ENCODE results near the gene STK11. TPM values are rescaled to one million over a fixed set of nuclear protein-coding genes. Genes with fewer than 3 reads are reported as not detected.
A peak's percentile ranks its signal among the peaks of the same experiment; 100 is the strongest.

STK11 gene
- total RNA-seq, 4 donors from 2014 or later: 52.2 to 95.7 (median 73.2) TPM

- TF ChIP-seq CTCF (IDR thresholded peaks at IDR 0.05) (peak in 1 of 3 experiments; percentile 13), EP300 (IDR thresholded peaks at IDR 0.05) (no peak)
- peak overlapping the region; percentile 65 to 80 (median 72) for H3K4me3 ChIP-seq
- peak overlapping the region; percentile 99 to 100 (median 100) for H3K27ac ChIP-seq (replicated peaks in 1 of 4)
- no peaks in the 10 kb centered on the region for H3K9me3 ChIP-seq
- H3K4me1 ChIP-seq: peaks cover 81 to 90% (median 85%) of the 10 kb centered on the region in 4 donors
- 17% methylated on average over 14 of the region's 14 CpGs for WGBS
- no peak for DNase-seq (ENCODE audit: extremely low spot score)
- peaks cover 0 to 3% (median 0%) of the 10 kb centered on the region in 4 donors for H3K27me3 ChIP-seq
- H3K36me3 ChIP-seq: peaks cover 6 to 20% (median 19%) of the 10 kb centered on the region in 4 donors
- intact Hi-C loops (cut with DNase I): no loop called here
Measured at GRCh38 chr19:1261538-1261797, 55.9 kb downstream of the STK11 start.

- WGBS: 17% methylated on average over 15 of the region's 28 CpGs
- Histone ChIP-seq H3K4me3 (peak overlapping the region; percentile 65 to 80 (median 72)), H3K27me3 (peaks cover 0 to 3% (median 0%) of the 10 kb centered on the region in 4 donors), H3K36me3 (peaks cover under 1 to 14% (median 13%) of the 10 kb centered on the region in 4 donors), H3K9me3 (no peaks in the 10 kb centered on the region), H3K4me1 (peaks cover 80 to 90% (median 84%) of the 10 kb centered on the region in 4 donors), H3K27ac (replicated peaks in 1 of 4) (peak overlapping the region; percentile 99 to 100 (median 100))
- no peak for TF ChIP-seq CTCF (IDR thresholded peaks at IDR 0.05)
- peak; percentile 63 to 73 for TF ChIP-seq POLR2AphosphoS5 (IDR thresholded peaks at IDR 0.05)
- intact Hi-C loops (cut with DNase I): no loop called here
- no peak for DNase-seq (ENCODE audit: extremely low spot score)
Measured at GRCh38 chr19:1261798-1262622, 56.4 kb downstream of the STK11 start.

- 55% methylated on average over 16 of the region's 21 CpGs for WGBS
- Histone ChIP-seq H3K4me3 (peak overlapping the region in 1 of 4 donors; percentile 19), H3K9me3 (no peaks in the 10 kb centered on the region), H3K4me1 (peaks cover 81 to 90% (median 84%) of the 10 kb centered on the region in 4 donors), H3K27ac (replicated peaks in 1 of 4) (peak overlapping the region; percentile 99 to 100 (median 100)), H3K27me3 (peaks cover 0 to 3% (median 0%) of the 10 kb centered on the region in 4 donors), H3K36me3 (peaks cover 0 to 8% (median 7%) of the 10 kb centered on the region in 4 donors)
- TF ChIP-seq CTCF (IDR thresholded peaks at IDR 0.05): no peak
- no peak for TF ChIP-seq POLR2AphosphoS5 (IDR thresholded peaks at IDR 0.05)
- TF ChIP-seq EP300 (IDR thresholded peaks at IDR 0.05): no peak
- no peak for TF ChIP-seq POLR2A (IDR thresholded peaks at IDR 0.05; ENCODE audit: low read depth)
- no peak for DNase-seq (ENCODE audit: extremely low spot score)
- intact Hi-C loops (cut with DNase I): no loop called here
Measured at GRCh38 chr19:1262623-1263123, 57.1 kb downstream of the STK11 start.

- Histone ChIP-seq H3K4me1 (peaks cover 81 to 90% (median 84%) of the 10 kb centered on the region in 4 donors), H3K9me3 (no peaks in the 10 kb centered on the region), H3K4me3 (no peak overlapping the region), H3K27me3 (peaks cover 0 to 3% (median 0%) of the 10 kb centered on the region in 4 donors), H3K36me3 (peaks cover 0 to 3% (median 2%) of the 10 kb centered on the region in 4 donors), H3K27ac (replicated peaks in 1 of 4) (peak overlapping the region; percentile 99 to 100 (median 100))
- DNase-seq (ENCODE audit: extremely low spot score): no peak
- TF ChIP-seq EP300 (IDR thresholded peaks at IDR 0.05) (no peak), CTCF (IDR thresholded peaks at IDR 0.05) (no peak), POLR2AphosphoS5 (IDR thresholded peaks at IDR 0.05) (no peak), POLR2A (IDR thresholded peaks at IDR 0.05; ENCODE audit: low read depth) (no peak)
- intact Hi-C loops (cut with DNase I): no loop called here
- WGBS: 100% methylated on average over 2 of the region's 5 CpGs
Measured at GRCh38 chr19:1263188-1263587, 57.6 kb downstream of the STK11 start.
